SU-DHL-6 (cell line): Measurements from ENCODE around the gene ACTL10.

Experiments used
- H2AFZ ChIP-seq: fragments of 200-600 bp; sonication (generic); 2 replicates; pipeline ENCODE4 v1.6.1; 2014; ENCODE audit warnings: low read depth, mild to moderate bottlenecking, moderate library complexity, mixed read lengths, antibody characterized with exemption, low read length; ENCODE audit not compliant: severe bottlenecking
- H3F3A ChIP-seq: fragments of 200-600 bp; shearing (Covaris generic); 2 replicates; pipeline ENCODE4 v1.6.0; 2016; ENCODE audit warnings: antibody characterized with exemption, mild to moderate bottlenecking; ENCODE audit not compliant: insufficient read depth
- H3K27ac ChIP-seq: fragments of 200-600 bp; sonication (generic); 2 replicates; pipeline ENCODE4 v1.5.1; 2016; ENCODE audit warnings: low read depth, mild to moderate bottlenecking, low read length, moderate library complexity, mixed read lengths
- H3K27me3 ChIP-seq: fragments of 200-600 bp; sonication (generic), shearing (Covaris generic); 2 replicates; pipeline ENCODE4 v1.6.0; 2014; ENCODE audit warnings: mild to moderate bottlenecking, low read length
- H3K36me3 ChIP-seq: fragments of 200-600 bp; sonication (generic); 2 replicates; pipeline ENCODE4 v1.6.1; 2014; ENCODE audit warnings: mild to moderate bottlenecking, low read length, mixed read lengths
- H3K4me2 ChIP-seq: fragments of 300-600, 200-600 bp; shearing (Covaris generic), sonication (generic); 2 replicates; pipeline ENCODE4 v1.6.0; 2014; ENCODE audit warnings: low read length, low read depth, mild to moderate bottlenecking; ENCODE audit not compliant: poor library complexity, severe bottlenecking
- H3K4me3 ChIP-seq: fragments of 200-600 bp; sonication (generic); 2 replicates; pipeline ENCODE4 v1.5.1; 2014; ENCODE audit warnings: antibody characterized with exemption, low read length, mild to moderate bottlenecking, mixed read lengths; ENCODE audit not compliant: insufficient read depth, poor library complexity, severe bottlenecking
- H3K79me2 ChIP-seq: fragments of 200-600 bp; sonication (generic); 2 replicates; pipeline ENCODE4 v1.6.1; 2014; ENCODE audit warnings: mild to moderate bottlenecking, low read length, moderate library complexity; ENCODE audit not compliant: insufficient read depth
- H3K9ac ChIP-seq: fragments of 200-600 bp; sonication (generic); 2 replicates; pipeline ENCODE4 v1.7.0; 2014; ENCODE audit warnings: mild to moderate bottlenecking, low read length
- H3K9me2 ChIP-seq: fragments of 200-600 bp; sonication (generic); replicated peaks from 2 replicates; pipeline ENCODE4 v1.6.1; 2014; ENCODE audit warnings: low read length; ENCODE audit not compliant: insufficient read depth
- H3K9me3 ChIP-seq: fragments of 200-600 bp; sonication (generic); 2 replicates; pipeline ENCODE4 v1.6.1; 2014; ENCODE audit warnings: low read length, mixed read lengths; ENCODE audit not compliant: insufficient read depth
- H4K20me1 ChIP-seq: fragments of 200-600 bp; sonication (generic); 2 replicates; pipeline ENCODE4 v1.6.1; 2014; ENCODE audit warnings: low read depth, mild to moderate bottlenecking, antibody characterized with exemption, low read length, moderate library complexity, mixed read lengths
- EZH2phosphoT487 ChIP-seq: fragments of 200-600 bp; sonication (generic), shearing (Covaris generic); conservative IDR thresholded peaks from 2 replicates; pipeline ENCODE4 v1.6.1; 2018; ENCODE audit warnings: mild to moderate bottlenecking, antibody characterized with exemption, low read length, moderate library complexity, mixed read lengths
- TF ChIP-seq, protein P1 (sequence below): fragments of 200-600 bp; sonication (generic); IDR thresholded peaks from one replicate; pipeline ENCODE4 v1.5.1; 2017; ENCODE audit warnings: antibody characterized with exemption, mild to moderate bottlenecking, low read length, moderate library complexity; ENCODE audit not compliant: insufficient read depth, poor library complexity, severe bottlenecking

The ACTL10 gene

DNA sequence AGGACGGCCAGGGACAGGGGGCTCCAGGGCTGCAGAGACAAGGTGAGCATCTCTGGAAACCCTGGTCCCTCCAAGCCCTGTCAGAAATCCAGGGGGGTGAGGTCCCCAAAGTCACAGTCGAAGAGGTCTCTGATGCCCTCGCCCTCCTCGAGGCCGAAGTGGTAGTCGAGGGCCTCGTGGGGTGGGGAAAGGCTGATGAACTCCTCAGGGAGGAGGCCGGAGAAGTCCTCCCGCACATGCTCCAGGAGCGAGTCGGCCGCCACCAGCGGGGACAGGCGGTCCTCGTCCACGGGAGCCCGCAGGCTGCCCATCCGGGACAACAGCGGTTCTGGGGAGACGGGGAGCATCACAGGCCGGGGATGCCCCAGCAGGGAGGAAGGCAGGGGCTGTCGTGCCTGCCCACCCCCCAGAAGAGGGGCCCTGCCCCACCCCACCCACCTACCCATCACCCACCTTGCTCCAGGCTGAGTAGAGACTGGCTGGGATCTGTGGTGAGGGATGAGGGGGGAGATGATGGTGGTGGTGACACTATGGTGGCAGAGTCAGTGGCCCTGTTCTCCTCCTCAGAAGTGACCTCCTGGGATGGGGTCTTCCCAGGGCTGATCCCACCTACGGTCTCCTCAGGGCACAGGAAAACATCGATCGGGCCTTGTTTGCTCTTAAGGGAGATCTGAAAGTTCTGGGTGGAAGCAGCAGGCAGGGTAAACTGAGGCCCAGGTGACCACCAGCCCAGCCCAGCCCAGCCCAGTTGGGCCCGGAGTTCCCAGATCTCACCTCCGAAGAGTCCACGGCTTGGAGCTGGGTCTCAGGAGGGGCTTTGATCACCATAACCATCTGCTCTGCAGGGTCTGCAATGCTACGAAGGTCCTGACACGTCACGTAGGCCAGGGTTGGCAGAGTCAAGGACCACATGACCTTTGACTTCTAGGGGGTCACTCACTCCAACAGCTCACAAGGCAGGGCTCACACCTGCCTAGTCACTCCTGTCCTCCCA lies 10.2 kb downstream of the ACTL10 start:
- Histone ChIP-seq H2AFZ (no peak overlapping the region), H3K4me3 (no peak overlapping the region), H3K9me3 (no peaks in the 10 kb centered on the region), H4K20me1 (no peaks in the 10 kb centered on the region), H3K4me2 (no peak overlapping the region), H3K36me3 (0 out of 2 replicates have a peak, but pooled peaks cover 10% of the 10 kb centered on the region), H3K9ac (no peak overlapping the region), H3K79me2 (peaks cover 40% of the 10 kb centered on the region), H3F3A (peaks cover 49% of the 10 kb centered on the region), H3K9me2 (no peaks in the 10 kb centered on the region), H3K27me3 (no peaks in the 10 kb centered on the region), H3K27ac (no peak overlapping the region)
- TF ChIP-seq, protein P1, sequence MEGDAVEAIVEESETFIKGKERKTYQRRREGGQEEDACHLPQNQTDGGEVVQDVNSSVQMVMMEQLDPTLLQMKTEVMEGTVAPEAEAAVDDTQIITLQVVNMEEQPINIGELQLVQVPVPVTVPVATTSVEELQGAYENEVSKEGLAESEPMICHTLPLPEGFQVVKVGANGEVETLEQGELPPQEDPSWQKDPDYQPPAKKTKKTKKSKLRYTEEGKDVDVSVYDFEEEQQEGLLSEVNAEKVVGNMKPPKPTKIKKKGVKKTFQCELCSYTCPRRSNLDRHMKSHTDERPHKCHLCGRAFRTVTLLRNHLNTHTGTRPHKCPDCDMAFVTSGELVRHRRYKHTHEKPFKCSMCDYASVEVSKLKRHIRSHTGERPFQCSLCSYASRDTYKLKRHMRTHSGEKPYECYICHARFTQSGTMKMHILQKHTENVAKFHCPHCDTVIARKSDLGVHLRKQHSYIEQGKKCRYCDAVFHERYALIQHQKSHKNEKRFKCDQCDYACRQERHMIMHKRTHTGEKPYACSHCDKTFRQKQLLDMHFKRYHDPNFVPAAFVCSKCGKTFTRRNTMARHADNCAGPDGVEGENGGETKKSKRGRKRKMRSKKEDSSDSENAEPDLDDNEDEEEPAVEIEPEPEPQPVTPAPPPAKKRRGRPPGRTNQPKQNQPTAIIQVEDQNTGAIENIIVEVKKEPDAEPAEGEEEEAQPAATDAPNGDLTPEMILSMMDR, result no peak

- H3K9ac ChIP-seq, result peak overlapping the region; percentile 52; the same call in 1 of the 2 replicates
- H4K20me1 ChIP-seq, result no peaks in the 10 kb centered on the region
- 0 out of 2 replicates have a peak, but pooled peaks cover 10% of the 10 kb centered on the region for H3K36me3 ChIP-seq
Observed at GRCh38 chr20:33677991-33678702, 11.4 kb downstream of the ACTL10 start.

DNA sequence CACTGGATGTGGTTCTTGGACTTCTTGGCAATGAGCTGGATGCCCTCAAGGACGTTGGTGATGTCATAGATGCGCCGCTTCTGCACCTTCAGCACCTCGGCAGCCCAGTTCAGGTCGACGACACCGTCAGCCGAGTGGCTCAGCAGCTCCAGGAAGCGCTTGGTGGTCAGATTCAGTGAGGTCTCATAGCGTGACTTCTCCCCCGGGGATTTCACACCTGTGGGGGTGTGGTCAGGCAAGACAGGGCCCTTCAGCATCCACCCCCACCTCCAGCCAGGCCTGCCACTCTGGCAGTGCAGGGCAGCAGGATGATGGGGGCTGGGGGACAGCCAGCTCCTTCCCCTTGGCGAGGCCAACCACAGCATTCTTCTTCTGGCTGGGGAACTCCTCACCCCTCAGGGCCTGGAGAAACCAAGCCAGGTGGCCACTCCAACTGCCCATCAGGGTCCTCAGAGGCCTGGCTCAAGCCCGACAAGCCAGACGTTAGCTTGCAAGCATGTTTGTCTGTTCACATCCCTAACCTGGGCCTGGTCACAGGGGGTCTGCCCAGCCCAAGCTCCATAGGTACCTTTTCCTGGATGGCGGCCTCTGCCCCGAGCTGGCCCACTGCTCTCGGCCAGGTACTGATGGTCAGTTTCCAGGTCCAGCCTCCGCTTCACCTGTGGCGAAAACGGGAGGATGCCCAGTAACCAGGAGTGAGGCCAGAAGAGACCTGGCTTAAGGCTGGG lies 13.2 kb downstream of the ACTL10 start:
- no peaks in the 10 kb centered on the region for H3K27me3 ChIP-seq
- peak overlapping the region; percentile 94 for H3K27ac ChIP-seq
- peak overlapping the region; percentile 61 for H3K4me2 ChIP-seq
- H4K20me1 ChIP-seq, result no peaks in the 10 kb centered on the region
- peaks cover 70% of the 10 kb centered on the region for H3F3A ChIP-seq
- no peak overlapping the region for H2AFZ ChIP-seq
- H3K9me3 ChIP-seq, result no peaks in the 10 kb centered on the region
- H3K79me2 ChIP-seq, result peaks cover 48% of the 10 kb centered on the region
- H3K4me3 ChIP-seq, result no peak overlapping the region
- peak overlapping the region; percentile 52 for H3K9ac ChIP-seq
- no peaks in the 10 kb centered on the region for H3K9me2 ChIP-seq
- TF ChIP-seq EZH2phosphoT487, result no peak
- TF ChIP-seq, protein P1, result no peak
- 0 out of 2 replicates have a peak, but pooled peaks cover 10% of the 10 kb centered on the region for H3K36me3 ChIP-seq

More at GRCh38 chr20:33677991-33678702, 11.4 kb downstream of the ACTL10 start:
- peak overlapping the region; percentile 94 for H3K27ac ChIP-seq
- H3K4me3 ChIP-seq, result no peak overlapping the region
- TF ChIP-seq, protein P1, result no peak
- TF ChIP-seq EZH2phosphoT487, result no peak
- peaks cover 40% of the 10 kb centered on the region for H3K79me2 ChIP-seq
- H2AFZ ChIP-seq, result no peak overlapping the region
- no peak overlapping the region for H3K4me2 ChIP-seq
- no peaks in the 10 kb centered on the region for H3K9me2 ChIP-seq
- no peaks in the 10 kb centered on the region for H3K9me3 ChIP-seq
- no peaks in the 10 kb centered on the region for H3K27me3 ChIP-seq
- peaks cover 60% of the 10 kb centered on the region for H3F3A ChIP-seq
